Endothelial cell of umbilical vein (primary cell): ENCODE data around the gene TFAP2E.

Experiments
- CTCF ChIP-seq, 2 donors: IDR thresholded peaks; 1 replicate in 1 of 2; 2 replicates in 1 of 2; pipeline ENCODE4 v1.5.1; 2011; ENCODE audit warnings: low read length in 2 of 2, mild to moderate bottlenecking in 2 of 2, moderate library complexity in 2 of 2, control low read depth in 1 of 2, inconsistent platforms in 1 of 2, low read depth in 1 of 2; ENCODE audit not compliant: insufficient read depth in 1 of 2; ENCODE audit errors: extremely low read depth in 1 of 2
- FOS ChIP-seq: IDR thresholded peaks from 2 replicates; pipeline ENCODE4 v1.6.1; 2011; ENCODE audit warnings: mild to moderate bottlenecking, low read length, moderate library complexity, borderline replicate concordance; ENCODE audit not compliant: insufficient read depth
- POLR2A ChIP-seq: IDR thresholded peaks from 2 replicates; pipeline ENCODE4 v1.6.1; 2012; ENCODE audit warnings: low read depth, mild to moderate bottlenecking, control low read depth, low read length
- POLR2AphosphoS5 ChIP-seq: IDR thresholded peaks from 2 replicates; pipeline ENCODE4 v1.6.1; 2012; ENCODE audit warnings: low read depth, mild to moderate bottlenecking, control low read depth, low read length, moderate library complexity; ENCODE audit not compliant: insufficient read depth

- no peak for TF ChIP-seq CTCF (IDR thresholded peaks at IDR 0.05; ENCODE audit: extremely low read depth in 1 of 2, insufficient read depth in 1 of 2, low read depth in 1 of 2, low read length in 2 of 2)
- no peak for TF ChIP-seq POLR2A
- no peak for TF ChIP-seq POLR2AphosphoS5
- no peak for TF ChIP-seq FOS
These were observed 49.0 kb upstream of the TFAP2E start for GRCh38 chr1:35524106-35524505.
